HG03521 (cell line): ENCODE data around the gene ADRA1B.

Experiments used
- ATAC-seq: cut with Tn5 transposase; IDR thresholded peaks from one replicate; pipeline ENCODE4 v1.9.1; 2021; ENCODE audit warnings: mild to moderate bottlenecking, moderate library complexity; ENCODE audit not compliant: unreplicated experiment

The ADRA1B gene

GRCh38 chr5:159901308-159901707, 15.0 kb upstream of the ADRA1B start:
- ATAC-seq: no peak

GRCh38 chr5:159901772-159902171, 14.5 kb upstream of the ADRA1B start:
- ATAC-seq: no peak

GRCh38 chr5:159902444-159903121, 13.7 kb upstream of the ADRA1B start:
- ATAC-seq: no peak

- no peak for ATAC-seq
Observed at GRCh38 chr5:159903131-159903530, 13.2 kb upstream of the ADRA1B start.

GRCh38 chr5:159904874-159905273, 11.4 kb upstream of the ADRA1B start:
- ATAC-seq: no peak

GRCh38 chr5:159905496-159905895, 10.8 kb upstream of the ADRA1B start:
- ATAC-seq: no peak

GRCh38 chr5:159906463-159906862, 9.8 kb upstream of the ADRA1B start:
- ATAC-seq: no peak

GRCh38 chr5:159906943-159907342, 9.3 kb upstream of the ADRA1B start:
- no peak for ATAC-seq

GRCh38 chr5:159907689-159908590, 8.3 kb upstream of the ADRA1B start:
- no peak for ATAC-seq

GRCh38 chr5:159908591-159908940, 7.7 kb upstream of the ADRA1B start:
- ATAC-seq: no peak

GRCh38 chr5:159909126-159909525, 7.2 kb upstream of the ADRA1B start:
- no peak for ATAC-seq

GRCh38 chr5:159910207-159910842, 6.0 kb upstream of the ADRA1B start:
- no peak for ATAC-seq

GRCh38 chr5:159910843-159911229, 5.4 kb upstream of the ADRA1B start:
- ATAC-seq: no peak

GRCh38 chr5:159911349-159911748, 4.9 kb upstream of the ADRA1B start:
- no peak for ATAC-seq

GRCh38 chr5:159912033-159912800, 4.1 kb upstream of the ADRA1B start:
- no peak for ATAC-seq

- no peak for ATAC-seq
Observed at GRCh38 chr5:159913048-159913447, 3.2 kb upstream of the ADRA1B start.

- ATAC-seq: no peak
Observed at GRCh38 chr5:159913501-159913900, 2.8 kb upstream of the ADRA1B start.

- no peak for ATAC-seq
Observed at GRCh38 chr5:159916841-159917761, 819 bp downstream of the ADRA1B start.

- no peak for ATAC-seq
Observed at GRCh38 chr5:159917994-159918393, 1.7 kb downstream of the ADRA1B start.

GRCh38 chr5:159921721-159922120, 5.4 kb downstream of the ADRA1B start:
- no peak for ATAC-seq
